SHP77 treated with DMSO at 0.1 percent for 48 hours (cell line): ENCODE results near the gene CHIC2.
"Not testable (repeated sequence)": the region's sequence is repeated elsewhere in the genome, so short reads cannot be mapped to it uniquely, and the experiment has no call there.

ENCODE experiments used
- DNase-seq: peaks from one replicate; lab custom pipeline; 2025; lab: John Stamatoyannopoulos, UW

CHIC2 gene

DNA sequence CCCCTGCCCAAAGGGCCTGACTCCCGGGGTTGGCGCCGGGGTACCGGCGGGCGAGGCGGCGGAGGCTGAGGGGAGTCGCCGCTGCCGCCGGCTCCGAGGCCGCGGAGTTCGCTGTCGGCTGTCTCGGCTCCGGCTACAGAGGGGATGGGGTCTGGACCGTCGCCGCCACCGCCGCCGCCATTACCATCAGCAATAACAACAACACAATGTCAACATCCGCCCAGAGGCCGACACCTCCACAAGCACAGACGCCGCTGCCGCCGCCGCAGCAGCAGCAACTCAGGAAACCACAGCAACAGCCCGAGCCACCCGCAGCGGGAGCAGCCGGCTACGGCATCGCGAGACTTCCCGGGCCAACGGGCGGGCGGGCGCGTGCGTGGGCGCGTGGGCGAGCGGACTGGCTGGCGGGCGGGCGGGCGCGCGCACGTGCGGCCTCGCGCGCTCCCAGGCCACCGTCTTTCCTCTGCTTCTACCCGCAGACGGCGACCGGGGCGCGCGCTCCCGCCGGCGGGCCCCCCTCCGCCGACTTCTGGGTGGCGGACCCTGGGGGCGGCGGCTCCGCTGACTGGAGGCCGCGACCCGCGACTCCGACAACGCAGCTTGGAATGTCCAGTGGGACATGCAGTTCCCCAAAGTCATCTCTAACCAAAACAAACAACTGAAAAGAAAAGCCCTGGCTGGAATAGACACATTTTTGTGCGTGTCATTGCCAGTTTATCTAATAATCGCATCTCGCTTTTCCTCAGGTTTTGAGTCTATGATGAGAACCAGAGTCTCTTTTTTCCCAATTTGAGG, at the start of gene CHIC2:
CHIC2 (minus strand) TSS at position 289 of the 795 bp plus-strand sequence. CDS start 305 bp downstream, outside the sequence.
- DNase-seq, result peak; percentile 84

GRCh38 chr4:54113206-54113605, 48.8 kb upstream of the CHIC2 start:
- not testable (repeated sequence) for DNase-seq

DNA sequence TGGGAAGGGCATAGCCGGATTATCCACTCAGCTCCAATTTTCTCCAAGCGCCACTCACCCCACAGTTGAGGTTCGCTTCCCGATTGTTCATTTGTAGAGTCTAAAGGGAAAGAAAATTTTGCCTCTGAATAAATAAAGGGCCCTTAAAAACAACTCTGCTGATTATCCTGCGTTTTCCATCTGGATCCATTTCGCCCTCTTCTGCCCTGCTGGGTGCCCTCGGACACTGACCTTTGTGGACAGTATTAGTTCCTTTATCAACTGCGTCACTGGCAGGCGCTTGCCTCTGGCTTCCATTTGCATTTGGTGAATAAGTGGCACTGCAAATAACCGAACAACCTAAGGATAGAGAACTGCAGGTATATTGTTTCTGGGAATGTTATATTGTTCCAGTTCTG, 45.6 kb upstream of the CHIC2 start:
- no peak for DNase-seq

- no peak for DNase-seq
Measured at GRCh38 chr4:54109241-54110018, 45.0 kb upstream of the CHIC2 start.

- no peak for DNase-seq
Measured at GRCh38 chr4:54107951-54108748, 43.7 kb upstream of the CHIC2 start.

- DNase-seq, result no peak
Measured at GRCh38 chr4:54104907-54105306, 40.5 kb upstream of the CHIC2 start.

DNA sequence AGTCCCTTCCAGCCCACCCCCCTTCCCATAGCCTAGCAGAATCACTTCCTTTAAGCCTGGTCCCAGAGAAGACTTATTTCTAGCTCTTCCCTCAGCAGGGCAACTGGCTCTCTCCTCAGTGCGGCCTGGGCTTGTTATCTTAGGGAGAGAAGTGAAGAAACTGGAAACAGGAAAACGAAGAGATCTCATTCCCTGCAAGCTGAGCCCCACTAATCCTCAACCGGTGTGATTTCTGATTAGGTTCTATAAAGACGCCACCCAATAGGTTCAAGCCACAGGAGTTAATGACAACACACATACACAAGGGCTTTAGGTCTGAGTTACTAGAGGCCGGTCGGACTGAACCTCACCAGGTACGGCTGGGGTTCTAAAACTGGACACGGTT, 38.8 kb upstream of the CHIC2 start:
- no peak for DNase-seq

- no peak for DNase-seq
Measured at GRCh38 chr4:54102531-54103106, 38.2 kb upstream of the CHIC2 start.

DNA sequence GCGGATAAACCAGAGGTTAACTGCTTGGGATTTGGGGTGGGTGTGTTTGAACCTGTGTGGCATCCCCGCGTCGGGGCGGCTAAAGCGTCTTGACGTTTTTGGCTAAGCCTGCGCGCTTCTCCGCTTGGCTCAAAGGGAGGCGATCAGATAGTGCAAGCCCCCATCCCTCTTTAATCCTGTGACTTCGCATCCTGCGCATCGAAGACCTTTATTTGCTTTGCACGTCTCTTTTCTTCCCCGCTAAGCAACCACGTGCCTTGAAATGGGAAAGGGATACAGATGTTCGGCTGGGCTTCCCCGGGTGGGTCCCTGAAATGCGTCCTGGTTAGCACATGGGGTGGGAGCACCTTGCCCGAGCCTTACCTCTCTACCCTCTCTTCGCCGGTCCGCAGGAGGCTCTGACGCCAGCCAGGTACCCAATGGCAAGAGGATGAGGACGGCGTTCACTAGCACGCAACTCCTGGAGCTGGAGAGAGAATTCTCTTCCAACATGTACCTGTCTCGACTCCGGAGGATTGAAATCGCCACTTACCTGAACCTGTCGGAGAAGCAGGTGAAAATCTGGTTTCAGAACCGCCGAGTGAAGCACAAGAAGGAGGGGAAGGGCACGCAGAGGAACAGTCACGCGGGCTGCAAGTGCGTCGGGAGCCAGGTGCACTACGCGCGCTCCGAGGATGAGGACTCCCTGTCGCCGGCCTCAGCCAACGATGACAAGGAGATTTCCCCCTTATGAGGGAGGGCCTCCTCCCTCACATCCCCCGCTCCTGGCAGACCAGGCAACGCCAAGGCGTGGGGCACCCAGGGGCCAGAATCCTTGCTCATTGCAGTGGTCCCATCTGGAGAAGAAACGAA, 37.0 kb upstream of the CHIC2 start:
- DNase-seq, result no peak

GRCh38 chr4:54100595-54101189, 36.3 kb upstream of the CHIC2 start:
- DNase-seq, result no peak

- DNase-seq, result no peak
Measured at GRCh38 chr4:54099748-54100574, 35.6 kb upstream of the CHIC2 start, which contains the start of gene GSX2. GSX2 (plus strand) TSS chr4:54100163; CDS start chr4:54100345, 182 bp downstream.

- no peak for DNase-seq
Measured at GRCh38 chr4:54099287-54099747, 34.9 kb upstream of the CHIC2 start.

- no peak for DNase-seq
Measured at GRCh38 chr4:54098375-54098774, 34.0 kb upstream of the CHIC2 start.

DNA sequence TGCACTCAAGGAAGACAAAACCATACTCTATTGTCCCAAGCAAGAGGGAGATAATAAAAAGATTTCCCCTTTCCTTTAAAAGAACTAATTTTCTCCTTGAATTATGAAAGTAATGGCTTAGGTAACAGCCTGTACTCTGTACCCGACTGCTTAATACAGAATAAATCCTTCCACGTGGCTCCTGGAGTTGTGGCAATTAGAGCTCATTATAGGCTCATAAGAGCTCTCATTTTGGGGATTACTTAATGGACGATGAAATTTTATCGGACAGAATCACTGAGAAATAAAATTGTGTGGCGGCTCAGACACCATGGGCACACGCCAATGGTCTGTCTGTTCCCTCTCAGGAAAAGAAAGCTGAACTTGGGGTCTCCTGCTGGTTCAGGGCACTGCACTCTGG, 32.7 kb upstream of the CHIC2 start:
- DNase-seq, result no peak

DNA sequence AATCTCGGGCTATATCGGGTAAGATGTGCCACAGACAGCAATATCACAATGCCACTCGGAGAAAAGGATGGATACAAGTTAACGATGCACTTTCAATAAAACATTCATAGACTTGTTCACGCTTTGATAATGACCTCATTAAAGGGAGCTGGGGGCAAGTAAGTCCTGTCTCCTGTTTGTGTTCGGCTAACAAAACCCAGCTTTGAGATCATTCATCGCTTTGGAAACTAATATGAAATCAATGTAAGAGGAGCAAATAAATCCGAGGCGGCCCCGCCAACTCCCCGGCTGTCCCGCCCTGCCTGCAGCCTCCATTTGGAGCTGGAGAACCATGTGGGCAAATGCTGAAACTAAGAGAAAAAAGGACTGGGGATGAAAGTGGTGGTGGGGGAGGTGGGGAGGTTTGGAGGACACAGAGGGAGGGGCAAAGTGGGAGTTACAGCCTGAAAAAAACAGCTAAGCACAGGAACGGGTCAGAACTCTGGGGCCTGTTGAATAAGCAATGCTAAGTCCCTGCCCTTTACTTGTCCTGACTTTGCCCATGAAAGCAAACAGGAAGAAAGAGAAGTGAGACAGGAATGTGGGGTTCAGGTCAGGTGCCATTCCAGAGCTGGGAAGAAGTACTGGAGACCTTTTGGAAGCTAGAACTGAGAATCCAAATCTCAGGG, 32.0 kb upstream of the CHIC2 start:
- no peak for DNase-seq

DNA sequence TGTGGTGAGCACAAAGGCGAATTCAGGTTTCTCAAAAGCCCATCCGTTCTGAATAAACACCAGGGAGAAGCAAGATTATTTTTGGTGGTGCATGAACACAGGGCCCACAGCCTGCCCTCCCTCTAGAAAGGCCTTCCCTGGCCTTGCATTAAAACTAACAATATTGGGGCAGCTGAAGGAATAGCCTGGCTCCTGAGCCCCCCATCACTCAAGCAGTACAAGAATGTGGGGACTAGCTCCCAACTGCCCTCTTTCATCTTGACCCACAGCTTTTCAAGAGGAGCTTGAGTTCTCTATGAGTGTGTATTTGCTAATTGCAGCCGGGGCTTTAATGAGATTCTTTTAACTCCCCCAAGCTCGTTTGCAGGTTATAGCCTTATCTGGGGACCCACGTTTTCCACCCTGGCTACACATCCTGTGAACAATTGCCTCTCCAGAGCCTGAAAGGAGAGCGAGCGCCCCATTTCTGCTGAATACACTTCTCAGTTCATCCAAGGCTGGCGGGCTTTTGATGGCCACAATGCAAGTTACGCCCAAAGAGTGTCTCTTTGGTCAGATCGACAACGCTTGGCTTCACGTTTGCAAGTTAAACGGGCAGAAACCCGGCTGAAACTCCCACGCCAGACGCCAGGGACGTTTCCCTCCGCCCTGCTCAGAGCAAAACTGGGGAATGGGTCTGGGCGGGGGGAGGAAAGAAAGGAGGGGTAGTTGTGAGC, 30.9 kb upstream of the CHIC2 start:
- DNase-seq, result no peak

GRCh38 chr4:54094451-54094850, 30.0 kb upstream of the CHIC2 start:
- DNase-seq, result no peak
